DMS79 (cell line): ENCODE measurements around the gene MGAT5B.
A peak's percentile ranks its signal among the peaks of the same experiment; 100 is the strongest.
"Not testable (repeated sequence)": the region's sequence is repeated elsewhere in the genome, so short reads cannot be mapped to it uniquely, and the experiment has no call there.

Experiments
- DNase-seq: peaks from one replicate; lab custom pipeline; 2025; lab: John Stamatoyannopoulos, UW

The MGAT5B gene

DNA sequence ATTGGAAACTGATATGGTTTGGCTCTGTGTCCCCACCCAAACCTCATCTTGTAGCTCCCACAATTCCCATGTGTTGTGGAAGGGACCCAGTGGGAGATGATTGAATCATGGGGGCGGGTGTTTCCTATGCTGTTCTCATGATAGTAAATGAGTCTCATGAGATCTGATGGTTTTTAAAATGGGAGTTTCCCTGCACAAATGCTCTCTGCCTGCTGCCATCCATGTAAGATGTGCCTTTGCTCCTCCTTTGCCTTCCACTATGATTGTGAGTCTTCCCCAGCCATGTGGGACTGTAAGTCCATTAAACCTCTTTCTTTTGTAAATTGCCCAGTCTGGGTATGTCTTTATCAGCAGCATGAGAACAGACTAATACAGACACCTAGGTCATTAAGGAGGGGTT lies 109.8 kb downstream of the MGAT5B start:
- not testable (repeated sequence) for DNase-seq

DNA sequence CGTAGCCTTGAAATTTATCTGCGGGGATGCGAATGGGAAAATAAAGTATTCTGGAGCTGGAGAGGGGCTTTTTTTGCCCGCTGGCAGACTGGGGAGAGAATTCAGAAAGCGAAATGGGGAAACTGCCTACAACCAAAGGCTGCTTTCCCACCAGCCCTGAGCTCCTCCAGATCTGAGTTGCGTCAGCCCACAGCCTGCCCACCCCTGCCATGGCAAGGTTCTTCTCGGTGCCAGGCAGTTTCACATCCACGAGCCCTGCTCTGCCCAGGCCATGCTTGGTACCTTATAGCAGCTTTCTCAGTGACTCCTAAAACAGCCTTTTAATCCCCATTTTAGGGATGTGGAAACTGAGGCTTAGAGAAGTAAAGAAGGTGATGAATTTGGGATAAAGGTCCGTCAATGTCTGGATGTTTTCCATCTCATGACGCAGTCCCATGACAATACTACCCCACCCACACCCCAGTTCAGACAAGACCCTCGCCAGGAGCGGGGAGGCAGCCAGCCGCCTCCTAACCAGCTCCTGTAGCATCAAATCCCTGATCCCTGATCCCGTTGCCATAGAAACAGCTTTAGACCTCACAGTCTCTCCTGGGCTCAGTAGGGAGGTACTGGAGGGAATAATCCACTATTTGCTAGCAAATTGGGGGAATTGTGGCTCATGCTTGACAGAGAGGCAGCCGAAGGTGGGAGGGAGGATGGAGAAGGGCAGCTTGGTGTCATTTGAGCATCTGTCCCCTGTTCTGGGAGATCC lies 113.5 kb downstream of the MGAT5B start:
- no peak for DNase-seq

DNA sequence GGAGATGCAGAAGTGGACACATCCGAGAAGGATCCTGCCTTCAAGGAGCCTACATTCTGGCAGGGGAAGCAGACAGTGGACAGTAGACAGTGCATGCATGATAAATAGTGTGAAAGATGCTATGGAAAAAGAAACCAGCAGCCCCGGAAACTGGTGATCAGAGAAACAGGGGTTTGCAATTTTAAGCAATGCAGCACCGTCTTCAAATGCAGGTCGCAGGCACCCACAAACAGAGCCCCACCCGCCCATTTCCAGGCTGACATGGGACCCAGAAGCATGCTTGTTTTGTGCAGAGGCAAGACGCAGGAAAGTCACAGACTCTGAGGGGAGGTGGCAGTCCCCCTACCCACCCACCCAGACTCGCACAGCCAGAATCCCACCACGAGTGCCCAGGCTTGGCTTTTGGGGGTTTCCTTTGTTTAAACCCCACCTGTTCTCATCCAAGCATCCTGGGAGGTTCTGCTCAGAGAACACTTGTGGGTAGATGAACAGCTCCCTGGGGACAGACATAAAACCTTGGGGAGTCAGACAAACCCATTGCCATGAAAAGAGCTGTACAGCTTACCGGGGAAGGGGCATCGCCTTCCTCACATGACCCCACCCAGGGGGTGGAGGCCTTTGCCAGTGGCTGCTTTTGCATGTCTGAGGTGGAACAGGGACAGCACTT lies 114.3 kb downstream of the MGAT5B start:
- DNase-seq: no peak

DNA sequence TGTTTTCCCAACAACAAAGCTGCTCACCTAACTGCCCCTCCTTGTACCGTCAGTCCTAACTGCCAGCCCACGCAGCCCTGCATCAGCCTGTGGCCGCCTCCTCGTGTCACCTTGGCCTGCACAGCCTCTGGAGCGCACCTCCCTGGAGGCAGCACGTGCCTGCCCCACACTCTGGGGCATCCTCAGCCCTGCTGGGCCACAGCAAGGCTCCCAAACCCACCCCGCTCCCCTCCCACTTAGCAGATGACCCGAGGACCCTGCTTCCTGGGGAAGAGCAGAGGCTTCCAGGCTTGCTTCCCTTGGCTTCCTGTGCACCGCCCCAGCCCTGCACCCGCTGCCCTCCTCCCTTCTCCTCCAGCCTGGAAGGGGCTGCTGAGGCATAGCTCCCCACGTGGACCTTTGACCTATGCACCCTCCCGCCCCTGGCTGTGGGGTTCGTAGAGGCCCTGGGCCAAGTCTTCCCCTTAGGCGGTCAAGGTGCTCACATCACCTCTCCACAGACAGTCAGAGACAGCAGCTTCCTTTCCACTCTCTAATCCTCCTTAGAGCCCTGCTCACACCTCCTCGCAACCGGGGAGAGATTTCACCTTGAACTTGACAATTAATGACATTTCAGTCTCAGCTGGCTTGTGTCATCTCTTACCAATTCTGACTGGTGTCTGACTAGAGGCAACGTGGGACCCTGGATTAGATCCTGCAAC lies 115.0 kb downstream of the MGAT5B start:
- DNase-seq: no peak

DNA sequence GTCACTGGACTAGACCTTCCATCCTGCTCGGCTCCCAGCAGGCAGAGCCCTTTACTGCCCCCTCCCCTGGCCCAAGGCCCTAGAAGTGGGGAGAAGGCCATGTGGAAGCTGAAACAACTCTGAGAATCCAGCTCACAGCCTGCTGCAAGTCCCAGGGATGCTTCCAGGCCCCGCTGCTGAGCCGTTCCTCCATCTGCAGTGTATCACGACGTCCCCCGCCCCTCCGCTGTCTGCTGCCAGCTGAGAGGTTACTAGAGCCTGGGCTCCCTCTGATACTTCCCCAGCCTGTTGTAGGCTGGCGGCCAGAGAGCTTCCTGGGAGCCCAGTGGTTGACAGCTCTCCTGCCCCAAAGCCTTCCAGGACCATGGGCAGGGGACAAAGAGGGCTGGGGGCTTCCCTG lies 118.2 kb downstream of the MGAT5B start:
- no peak for DNase-seq

DNA sequence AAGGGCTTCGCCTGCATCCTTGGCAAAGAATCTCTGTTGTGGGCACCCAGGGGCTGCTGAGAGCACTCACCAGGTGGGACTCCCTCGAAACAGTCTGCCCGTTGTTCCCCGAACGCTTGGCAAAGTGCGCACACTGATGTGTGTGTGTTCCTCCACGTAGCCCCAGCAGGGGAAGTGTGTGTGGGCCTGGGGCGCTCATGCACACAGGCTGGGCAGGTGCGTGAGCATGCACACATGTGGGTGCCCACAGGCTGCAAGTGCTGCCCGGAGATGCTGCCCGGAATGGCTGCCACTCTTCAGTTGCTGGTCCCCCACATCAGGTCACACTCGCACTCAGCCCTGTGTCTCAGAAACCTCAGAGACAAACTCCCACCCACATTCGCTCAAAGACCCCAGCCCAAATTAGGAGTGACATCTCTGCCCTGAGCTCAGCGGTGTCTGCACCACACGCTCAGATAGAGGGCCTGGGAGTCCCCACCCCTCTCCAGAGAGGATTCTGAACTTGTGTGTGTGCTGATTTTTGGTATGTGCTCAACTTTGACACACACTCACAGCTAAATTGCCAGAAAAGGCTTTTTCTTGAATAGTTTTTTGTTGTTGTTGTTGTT lies 119.4 kb downstream of the MGAT5B start:
- DNase-seq: no peak

DNA sequence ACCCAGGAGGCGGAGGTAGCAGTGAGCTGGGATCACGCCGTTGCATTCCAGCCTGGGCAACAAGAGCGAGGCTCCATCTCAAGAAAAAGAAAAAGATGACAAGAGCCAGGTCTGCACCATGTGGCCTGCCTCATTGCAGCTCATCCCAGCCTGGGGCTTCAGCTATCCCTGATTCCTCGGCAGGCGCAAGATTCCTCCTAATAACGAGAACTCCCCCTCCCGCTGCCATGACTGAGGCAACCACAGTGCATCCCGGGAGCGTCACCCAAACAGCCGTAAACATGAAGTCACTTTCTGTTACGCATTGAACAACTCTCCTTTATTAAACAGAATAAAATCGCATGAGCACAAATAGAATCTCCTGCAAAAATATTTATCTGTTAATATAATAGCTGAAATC lies 120.6 kb downstream of the MGAT5B start:
- no peak for DNase-seq

DNA sequence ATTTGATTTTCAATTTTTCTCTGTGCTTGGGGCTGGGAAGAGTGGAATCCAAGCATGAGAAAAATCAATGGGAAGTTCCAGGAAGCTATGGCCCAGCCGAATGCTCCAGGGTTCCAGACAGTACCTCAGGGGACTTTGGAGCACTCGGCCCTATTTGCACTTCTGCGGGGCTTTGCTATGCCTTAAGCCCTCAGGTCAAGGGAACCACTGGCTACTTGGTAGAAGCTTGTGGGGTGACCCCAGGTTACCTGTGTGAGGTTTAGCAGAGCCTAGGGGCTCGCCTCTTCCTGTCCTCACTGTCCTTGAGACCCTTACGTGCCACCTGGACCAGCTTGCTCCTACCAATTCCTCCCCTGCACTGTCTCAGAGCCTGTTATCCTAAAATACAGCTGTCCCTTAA lies 121.3 kb downstream of the MGAT5B start:
- no peak for DNase-seq

DNA sequence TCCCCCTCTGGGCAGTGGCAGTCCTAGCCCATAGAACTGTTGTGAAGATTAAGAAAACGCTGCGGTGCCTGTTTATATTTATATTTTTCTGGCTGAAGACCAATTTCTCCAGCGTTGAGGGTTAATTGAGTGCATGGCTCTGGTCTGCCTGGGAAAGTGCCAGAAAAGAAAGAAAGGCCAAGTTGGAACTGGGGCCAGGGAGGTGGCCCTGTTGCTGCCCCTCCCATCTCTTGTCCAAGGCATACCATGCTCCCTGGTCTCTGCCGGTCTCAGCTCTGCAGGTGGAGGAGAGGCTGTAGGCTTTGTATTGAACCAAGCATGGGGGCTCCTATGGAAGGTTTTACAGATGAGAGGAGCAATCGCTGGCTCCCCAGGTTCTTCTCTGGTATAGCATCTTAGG lies 124.7 kb downstream of the MGAT5B start:
- DNase-seq: no peak

DNA sequence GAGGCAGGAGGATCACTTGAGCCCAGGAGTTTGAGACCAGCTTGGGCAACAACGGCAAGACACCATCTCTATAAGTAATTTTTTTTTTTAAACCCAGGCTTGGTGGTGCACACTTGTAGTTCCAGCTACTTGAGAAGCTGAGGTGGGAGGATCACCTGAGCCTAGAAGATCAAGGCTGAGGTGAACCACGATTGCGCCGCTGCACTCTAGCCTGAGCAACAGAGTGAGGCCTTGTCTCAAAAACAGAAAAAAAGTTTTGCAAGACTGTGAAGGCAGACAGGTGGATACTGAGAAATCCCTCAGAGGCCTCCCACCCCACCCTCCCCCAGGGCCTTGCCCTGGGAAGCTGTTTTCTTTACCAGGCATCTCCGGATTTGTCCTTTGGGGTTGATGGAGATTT lies 125.4 kb downstream of the MGAT5B start:
- DNase-seq: no peak

DNA sequence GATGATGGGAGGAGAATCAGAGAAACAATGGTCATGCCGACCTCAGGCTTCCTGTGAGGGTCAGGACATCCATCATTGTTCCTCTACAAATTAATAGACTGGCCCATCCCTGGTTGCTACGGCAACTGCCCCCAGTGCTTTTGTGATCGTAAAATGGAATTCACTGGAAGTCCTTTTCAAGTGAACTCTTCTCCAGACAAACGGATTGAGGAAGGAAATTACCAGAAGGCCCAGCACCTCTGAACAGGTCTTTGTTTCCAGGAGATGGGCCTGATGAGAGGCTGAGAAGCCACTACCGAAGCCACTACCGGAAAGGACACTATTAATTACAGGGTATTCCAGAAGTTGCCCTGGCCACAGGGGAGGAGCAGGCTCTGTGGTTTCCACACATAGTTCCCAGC lies 126.0 kb downstream of the MGAT5B start:
- DNase-seq: peak; percentile 33

DNA sequence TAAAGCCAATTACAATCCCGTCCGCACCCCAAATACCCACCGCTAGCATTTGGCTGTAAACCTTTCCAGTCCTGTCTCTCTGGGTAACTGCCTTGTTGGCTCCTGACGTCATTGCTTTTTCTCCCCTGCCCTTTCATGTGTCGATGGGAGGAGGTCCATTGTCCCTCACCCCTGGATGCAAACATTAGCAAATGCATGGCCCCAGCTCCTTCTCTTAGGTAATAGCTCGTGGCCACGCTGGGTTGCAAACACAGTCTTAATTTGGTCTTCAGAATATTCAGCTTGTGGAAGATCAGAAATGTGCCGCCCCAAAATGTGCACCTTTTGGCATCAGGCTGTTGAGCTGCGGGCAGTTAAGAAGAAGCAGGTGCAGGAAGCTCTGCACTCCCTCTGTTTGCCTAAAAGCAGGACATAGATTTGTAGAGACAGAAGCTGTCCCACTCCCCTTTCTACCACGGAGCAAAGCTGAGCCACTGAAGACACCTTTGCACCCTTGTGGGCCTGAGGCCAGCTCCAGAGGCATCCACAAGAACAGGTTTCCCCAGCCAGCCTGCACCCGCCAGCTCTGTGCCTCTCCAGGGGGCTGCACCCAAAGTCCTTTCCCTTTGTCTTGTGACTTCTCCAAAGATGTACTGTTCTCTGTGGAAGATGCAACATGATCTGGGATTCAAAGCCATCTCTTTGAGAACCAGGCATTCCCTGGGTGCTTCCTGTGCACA lies 127.3 kb downstream of the MGAT5B start:
- DNase-seq: no peak

DNA sequence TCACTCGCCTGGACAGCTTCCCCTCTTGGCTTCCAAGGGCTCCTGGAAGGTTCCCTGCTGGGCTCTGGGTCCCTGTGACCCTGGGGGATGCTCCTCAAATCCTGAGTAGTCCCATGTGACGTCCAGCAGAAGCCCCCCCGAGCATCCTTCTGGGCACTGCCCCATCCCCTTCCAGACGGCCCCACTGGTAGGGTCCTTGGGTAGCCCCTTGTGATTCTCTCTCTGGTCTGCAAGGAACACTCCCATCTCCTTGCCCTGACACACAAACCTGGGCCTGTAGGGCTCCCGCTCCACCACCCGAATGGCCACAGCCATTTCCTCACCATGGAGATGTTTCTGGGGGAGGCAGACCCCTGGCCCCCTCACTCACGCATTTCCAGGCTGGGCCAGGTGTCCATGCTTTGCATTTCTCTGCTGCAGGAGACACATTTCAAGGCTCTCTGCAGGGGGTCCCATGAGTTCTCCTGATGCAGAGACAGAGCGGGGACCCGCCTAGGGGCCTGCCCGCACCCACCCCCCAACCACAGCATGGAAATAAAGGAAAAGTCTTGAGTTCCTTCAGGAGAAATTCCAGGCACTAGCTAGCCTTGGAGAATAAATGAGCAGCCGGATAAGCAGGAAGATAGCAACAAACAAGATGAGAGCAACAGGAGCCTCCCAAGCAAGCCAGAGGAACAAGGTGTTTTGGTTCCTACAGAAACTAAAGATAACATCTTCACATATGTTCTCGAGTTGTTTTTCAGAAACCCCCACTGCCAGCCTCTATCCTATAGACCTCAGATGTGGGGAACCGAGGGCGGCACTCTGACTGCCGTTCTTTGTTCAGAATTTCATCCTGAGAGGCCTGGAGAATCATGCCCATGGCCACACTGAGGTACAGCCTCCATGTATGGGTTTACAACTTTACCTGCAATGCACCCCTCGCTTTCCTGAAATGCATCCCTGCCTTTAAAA lies 128.8 kb downstream of the MGAT5B start:
- no peak for DNase-seq

DNA sequence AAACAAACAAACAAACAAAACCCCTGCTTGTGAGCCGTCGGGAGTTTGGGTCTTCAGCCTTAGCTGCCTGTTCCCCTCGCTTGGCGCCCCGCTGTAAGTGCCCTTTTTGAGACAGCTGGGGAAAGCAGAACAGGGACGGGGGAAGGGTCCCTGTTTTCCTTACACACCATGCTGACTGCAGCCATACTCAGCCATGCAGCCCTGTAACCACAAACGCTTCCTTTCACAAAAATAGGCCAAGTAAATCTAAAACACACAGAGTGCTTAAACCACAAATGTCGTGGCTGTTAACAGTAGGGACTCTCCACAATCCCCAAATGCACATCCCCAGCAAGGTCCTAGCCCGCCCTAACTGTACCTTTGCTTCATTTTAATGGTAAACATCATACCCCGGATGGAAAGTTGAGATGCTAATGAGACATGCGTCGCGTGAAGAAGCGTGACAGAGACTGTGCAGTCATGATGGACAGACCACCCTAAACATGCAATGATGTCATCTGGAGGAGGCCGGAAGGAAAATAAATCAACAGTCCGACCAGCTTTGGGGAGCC lies 129.9 kb downstream of the MGAT5B start:
- DNase-seq: no peak

DNA sequence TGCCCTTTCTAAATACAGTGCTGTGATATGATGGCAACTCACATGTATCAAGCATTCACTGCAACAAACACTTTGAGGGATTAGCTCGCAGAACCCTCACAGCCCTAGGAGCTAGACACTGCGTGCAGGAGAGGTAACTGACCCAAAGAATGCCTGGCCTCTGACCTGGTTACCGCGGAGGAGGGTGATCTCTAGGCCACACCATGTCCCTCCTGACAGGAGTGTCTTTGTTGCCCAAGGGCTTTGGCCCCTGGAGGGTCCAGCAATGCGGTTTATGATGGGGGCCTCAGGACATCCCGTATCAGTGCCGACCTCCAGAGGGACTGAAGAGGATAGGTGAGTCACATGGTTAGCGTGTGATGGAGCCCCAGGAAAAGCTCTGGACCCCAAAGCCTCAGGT lies 130.6 kb downstream of the MGAT5B start:
- DNase-seq: no peak
